Measurements from ENCODE around the gene ARSJ. TPM values are rescaled to one million over a fixed set of nuclear protein-coding genes. Genes with fewer than 3 reads are reported as not detected.
A peak's percentile ranks its signal among the peaks of the same experiment; 100 is the strongest.

The ARSJ gene
- total RNA-seq, 1 experiment from 2014 or later: 16.4 TPM

GRCh38 chr4:113953888-113954287 is 25.6 kb downstream of the ARSJ start:
- H3K36me3 ChIP-seq (ENCODE audit: low read depth, low read length): no peaks in the 10 kb centered on the region; the same call in 1 of the 2 replicates
- no peaks in the 10 kb centered on the region for H3K9me2 ChIP-seq (replicated peaks; ENCODE audit: low read length)
- no peak overlapping the region for H3K27ac ChIP-seq (ENCODE audit: low read length)
- ATAC-seq: no peak
- ChIA-PET POLR2A (ENCODE audit: unreplicated experiment) (no interaction called here), CTCF (no interaction called here)
- intact Hi-C loops (cut with micrococcal nuclease): no loop called here
- H3K4me1 ChIP-seq (ENCODE audit: insufficient read depth, low read length): peaks cover 37% of the 10 kb centered on the region
- H3K79me2 ChIP-seq (ENCODE audit: low read length): peaks cover 32% of the 10 kb centered on the region
- no peak overlapping the region for H3K4me3 ChIP-seq (ENCODE audit: low read length)
- TF ChIP-seq EZH2 (IDR thresholded peaks at IDR 0.05; ENCODE audit: low read length, unreplicated experiment): no peak
- TF ChIP-seq CTCF (conservative IDR thresholded peaks at IDR 0.05; ENCODE audit: low read depth, low read length): no peak
- TF ChIP-seq EZH2phosphoT487 (IDR thresholded peaks at IDR 0.05; ENCODE audit: borderline replicate concordance, low read length): no peak
- no peaks in the 10 kb centered on the region for H3K9me3 ChIP-seq (ENCODE audit: low read length)
- no peak overlapping the region for H3K9ac ChIP-seq (ENCODE audit: low read length)
- H3F3A ChIP-seq (ENCODE audit: low read length, unreplicated experiment): no peaks in the 10 kb centered on the region
- no peak for DNase-seq
- no TSS peak for BruUV-seq (replicated peaks)
- no peaks in the 10 kb centered on the region for H4K20me1 ChIP-seq (ENCODE audit: low read length)
- no peak overlapping the region for H2AFZ ChIP-seq (ENCODE audit: low read length)
- H3K27me3 ChIP-seq (ENCODE audit: low read length): no peaks in the 10 kb centered on the region
- H3K4me2 ChIP-seq (ENCODE audit: low read length): no peak overlapping the region

- Histone ChIP-seq H3K36me3 (ENCODE audit: low read depth, low read length) (no peaks in the 10 kb centered on the region; the same call in 1 of the 2 replicates), H3K9me3 (ENCODE audit: low read length) (no peaks in the 10 kb centered on the region), H3K4me2 (ENCODE audit: low read length) (no peak overlapping the region), H3K4me1 (ENCODE audit: insufficient read depth, low read length) (peaks cover 24% of the 10 kb centered on the region), H3K4me3 (ENCODE audit: low read length) (no peak overlapping the region), H3K27me3 (ENCODE audit: low read length) (no peaks in the 10 kb centered on the region), H2AFZ (ENCODE audit: low read length) (no peak overlapping the region), H3K79me2 (ENCODE audit: low read length) (peaks cover 22% of the 10 kb centered on the region), H3F3A (ENCODE audit: low read length, unreplicated experiment) (no peaks in the 10 kb centered on the region), H3K27ac (ENCODE audit: low read length) (no peak overlapping the region), H4K20me1 (ENCODE audit: low read length) (no peaks in the 10 kb centered on the region), H3K9me2 (replicated peaks; ENCODE audit: low read length) (no peaks in the 10 kb centered on the region), H3K9ac (ENCODE audit: low read length) (no peak overlapping the region)
- peak; percentile 87 for TF ChIP-seq CTCF (conservative IDR thresholded peaks at IDR 0.05; ENCODE audit: low read depth, low read length)
- no peak for TF ChIP-seq EZH2phosphoT487 (IDR thresholded peaks at IDR 0.05; ENCODE audit: borderline replicate concordance, low read length)
- no peak for TF ChIP-seq EZH2 (IDR thresholded peaks at IDR 0.05; ENCODE audit: low read length, unreplicated experiment)
- POLR2A ChIA-PET (ENCODE audit: unreplicated experiment): no interaction called here
- DNase-seq: peak; percentile 74
- CTCF ChIA-PET: no interaction called here
- ATAC-seq: peak; percentile 81
- intact Hi-C loops (cut with micrococcal nuclease): loop anchor here (1.0 kb wide), 3 partner anchors 119 to 426 kb away; no protein-coding TSS in a partner anchor
- no TSS peak for BruUV-seq (replicated peaks)
Observed at GRCh38 chr4:113952452-113953029, 26.9 kb downstream of the ARSJ start.

GRCh38 chr4:113951263-113951662 is 28.2 kb downstream of the ARSJ start:
- ChIA-PET POLR2A (ENCODE audit: unreplicated experiment) (no interaction called here), CTCF (no interaction called here)
- ATAC-seq (no peak), DNase-seq (no peak)
- Histone ChIP-seq H3K27me3 (ENCODE audit: low read length) (no peaks in the 10 kb centered on the region), H3K9me2 (replicated peaks; ENCODE audit: low read length) (no peaks in the 10 kb centered on the region), H3F3A (ENCODE audit: low read length, unreplicated experiment) (no peaks in the 10 kb centered on the region), H3K27ac (ENCODE audit: low read length) (no peak overlapping the region), H3K4me2 (ENCODE audit: low read length) (no peak overlapping the region), H3K36me3 (ENCODE audit: low read depth, low read length) (no peaks in the 10 kb centered on the region; the same call in 1 of the 2 replicates), H4K20me1 (ENCODE audit: low read length) (no peaks in the 10 kb centered on the region), H3K4me3 (ENCODE audit: low read length) (no peak overlapping the region), H2AFZ (ENCODE audit: low read length) (no peak overlapping the region), H3K9me3 (ENCODE audit: low read length) (no peaks in the 10 kb centered on the region), H3K79me2 (ENCODE audit: low read length) (peaks cover 11% of the 10 kb centered on the region; the same call in 1 of the 2 replicates), H3K9ac (ENCODE audit: low read length) (no peak overlapping the region), H3K4me1 (ENCODE audit: insufficient read depth, low read length) (peaks cover 27% of the 10 kb centered on the region)
- intact Hi-C loops (cut with micrococcal nuclease): no loop called here
- TF ChIP-seq EZH2 (IDR thresholded peaks at IDR 0.05; ENCODE audit: low read length, unreplicated experiment) (no peak), EZH2phosphoT487 (IDR thresholded peaks at IDR 0.05; ENCODE audit: borderline replicate concordance, low read length) (no peak), CTCF (conservative IDR thresholded peaks at IDR 0.05; ENCODE audit: low read depth, low read length) (no peak)
- no TSS peak for BruUV-seq (replicated peaks)
